ENCODE results near the gene ORC2. TPM values are rescaled to one million over a fixed set of nuclear protein-coding genes. Genes with fewer than 3 reads are reported as not detected.

ORC2 gene
- total and polyA plus RNA-seq, 10 of the 15 experiments (the other 5 are each of a cell fraction or from before 2014, with no cell fraction given) = 6.1 to 36.9 (median 17.6) TPM

DNA sequence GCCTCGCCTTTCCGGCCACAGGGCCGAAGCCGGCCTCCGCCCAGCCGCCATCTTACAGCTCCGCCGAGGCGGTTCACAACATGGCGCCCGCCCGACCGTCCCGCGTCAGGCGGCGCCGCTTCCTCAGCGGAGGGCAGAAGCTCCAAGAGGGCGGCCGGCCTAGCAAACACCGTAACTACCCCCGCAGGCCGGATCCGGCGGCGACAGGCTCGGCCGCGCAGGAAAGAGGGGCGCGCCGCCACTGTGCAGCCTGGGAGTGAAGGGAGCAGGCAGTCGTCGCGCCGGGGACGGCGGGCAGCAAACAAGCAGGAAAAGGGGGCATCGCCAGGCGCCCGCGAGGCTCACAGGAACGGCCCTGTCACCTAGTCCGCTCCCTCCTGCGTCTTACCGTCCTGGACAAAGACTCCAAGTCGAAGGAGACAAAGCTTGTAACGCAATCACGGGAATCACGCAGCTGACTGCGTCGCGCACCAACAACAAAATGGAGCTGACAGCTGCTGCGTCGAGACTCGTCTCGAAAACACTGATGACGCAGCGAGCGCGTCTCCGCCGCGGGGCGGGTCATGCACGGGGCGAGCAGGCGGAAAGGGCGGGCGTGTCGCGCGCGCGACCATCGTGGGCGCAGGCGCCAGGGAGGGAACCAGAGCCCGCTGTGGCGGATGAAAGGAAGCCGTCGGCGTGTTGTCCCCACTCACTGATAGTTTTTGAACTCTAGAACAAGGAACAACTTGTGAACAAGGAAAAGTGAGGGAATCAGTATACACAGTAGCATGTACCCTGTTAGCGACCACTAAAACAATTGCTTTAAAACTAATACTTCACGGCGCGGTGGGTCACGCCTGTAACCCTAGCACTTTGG is 99.1 kb downstream of the ORC2 start, which contains the start of gene CLK1 (continued):
- TF ChIP-seq NKRF (conservative IDR thresholded peaks at IDR 0.05) (peak; percentile 85), E2F8 (IDR thresholded peaks at IDR 0.05; ENCODE audit: low read depth, partially characterized antibody) (no peak), LARP7 (IDR thresholded peaks at IDR 0.05) (peak; percentile 98), PKNOX1 (IDR thresholded peaks at IDR 0.05) (peak; percentile 82), BCLAF1 (IDR thresholded peaks at IDR 0.05) (no peak), RFX5 (IDR thresholded peaks at IDR 0.05; ENCODE audit: low read depth, low read length) (no peak), POU2F2 (IDR thresholded peaks at IDR 0.05; ENCODE audit: borderline replicate concordance, low read depth, low read length) (peak; percentile 83; the same call in 2 of the 3 replicates), GABPA (IDR thresholded peaks at IDR 0.05; ENCODE audit: low read depth) (0 out of 2 replicates have a peak, but pooled peaks have one; percentile 40), IKZF2 (IDR thresholded peaks at IDR 0.05) (0 out of 4 replicates have a peak, but pooled peaks of 1 of the 2 experiments have one; percentile 15), IRF4 (IDR thresholded peaks at IDR 0.05; ENCODE audit: low read depth, low read length) (peak; percentile 34; the same call in 1 of the 2 replicates), SMAD5 (IDR thresholded peaks at IDR 0.05; ENCODE audit: low read depth) (peak; percentile 98), CHD1 (IDR thresholded peaks at IDR 0.05; ENCODE audit: low read depth, low read length) (peak; percentile 93; the same call in 1 of the 2 replicates), POLR2AphosphoS2 (IDR thresholded peaks at IDR 0.05; ENCODE audit: low read depth, low read length) (peak; percentile 98), TCF7 (IDR thresholded peaks at IDR 0.05; ENCODE audit: borderline replicate concordance) (no peak; the same call in 1 of the 2 replicates)
- TF ChIP-seq, protein P1, sequence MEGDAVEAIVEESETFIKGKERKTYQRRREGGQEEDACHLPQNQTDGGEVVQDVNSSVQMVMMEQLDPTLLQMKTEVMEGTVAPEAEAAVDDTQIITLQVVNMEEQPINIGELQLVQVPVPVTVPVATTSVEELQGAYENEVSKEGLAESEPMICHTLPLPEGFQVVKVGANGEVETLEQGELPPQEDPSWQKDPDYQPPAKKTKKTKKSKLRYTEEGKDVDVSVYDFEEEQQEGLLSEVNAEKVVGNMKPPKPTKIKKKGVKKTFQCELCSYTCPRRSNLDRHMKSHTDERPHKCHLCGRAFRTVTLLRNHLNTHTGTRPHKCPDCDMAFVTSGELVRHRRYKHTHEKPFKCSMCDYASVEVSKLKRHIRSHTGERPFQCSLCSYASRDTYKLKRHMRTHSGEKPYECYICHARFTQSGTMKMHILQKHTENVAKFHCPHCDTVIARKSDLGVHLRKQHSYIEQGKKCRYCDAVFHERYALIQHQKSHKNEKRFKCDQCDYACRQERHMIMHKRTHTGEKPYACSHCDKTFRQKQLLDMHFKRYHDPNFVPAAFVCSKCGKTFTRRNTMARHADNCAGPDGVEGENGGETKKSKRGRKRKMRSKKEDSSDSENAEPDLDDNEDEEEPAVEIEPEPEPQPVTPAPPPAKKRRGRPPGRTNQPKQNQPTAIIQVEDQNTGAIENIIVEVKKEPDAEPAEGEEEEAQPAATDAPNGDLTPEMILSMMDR (IDR thresholded peaks at IDR 0.05 in 2 of 3, conservative IDR thresholded peaks at IDR 0.05 in 1 of 3; ENCODE audit: control insufficient read depth in 2 of 3, extremely low read depth in 1 of 3, insufficient read depth in 1 of 3, low read depth in 3 of 3, low read length in 3 of 3) = no peak
- TF ChIP-seq, protein P2, sequence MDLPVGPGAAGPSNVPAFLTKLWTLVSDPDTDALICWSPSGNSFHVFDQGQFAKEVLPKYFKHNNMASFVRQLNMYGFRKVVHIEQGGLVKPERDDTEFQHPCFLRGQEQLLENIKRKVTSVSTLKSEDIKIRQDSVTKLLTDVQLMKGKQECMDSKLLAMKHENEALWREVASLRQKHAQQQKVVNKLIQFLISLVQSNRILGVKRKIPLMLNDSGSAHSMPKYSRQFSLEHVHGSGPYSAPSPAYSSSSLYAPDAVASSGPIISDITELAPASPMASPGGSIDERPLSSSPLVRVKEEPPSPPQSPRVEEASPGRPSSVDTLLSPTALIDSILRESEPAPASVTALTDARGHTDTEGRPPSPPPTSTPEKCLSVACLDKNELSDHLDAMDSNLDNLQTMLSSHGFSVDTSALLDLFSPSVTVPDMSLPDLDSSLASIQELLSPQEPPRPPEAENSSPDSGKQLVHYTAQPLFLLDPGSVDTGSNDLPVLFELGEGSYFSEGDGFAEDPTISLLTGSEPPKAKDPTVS (IDR thresholded peaks at IDR 0.05; ENCODE audit: low read depth, low read length) = peak; percentile 86

Data from GM12878 (cell line).